Stimulated activated CD8-positive, alpha-beta memory T cell treated with anti-CD3 and anti-CD28 coated beads, Interleukin-15, amount 100 ng/mL, for 4 hours (primary cell): Measurements from ENCODE around the gene VIPR2.
"Not testable (repeated sequence)": the region's sequence is repeated elsewhere in the genome, so short reads cannot be mapped to it uniquely, and the experiment has no call there.

Experiments used
- DNase-seq, 2 donors: peaks; one replicate each; pipeline ENCODE4 v3.0.0-alpha.2; 2020; ENCODE audit warnings: low read depth in 2 of 2

The VIPR2 gene

DNA sequence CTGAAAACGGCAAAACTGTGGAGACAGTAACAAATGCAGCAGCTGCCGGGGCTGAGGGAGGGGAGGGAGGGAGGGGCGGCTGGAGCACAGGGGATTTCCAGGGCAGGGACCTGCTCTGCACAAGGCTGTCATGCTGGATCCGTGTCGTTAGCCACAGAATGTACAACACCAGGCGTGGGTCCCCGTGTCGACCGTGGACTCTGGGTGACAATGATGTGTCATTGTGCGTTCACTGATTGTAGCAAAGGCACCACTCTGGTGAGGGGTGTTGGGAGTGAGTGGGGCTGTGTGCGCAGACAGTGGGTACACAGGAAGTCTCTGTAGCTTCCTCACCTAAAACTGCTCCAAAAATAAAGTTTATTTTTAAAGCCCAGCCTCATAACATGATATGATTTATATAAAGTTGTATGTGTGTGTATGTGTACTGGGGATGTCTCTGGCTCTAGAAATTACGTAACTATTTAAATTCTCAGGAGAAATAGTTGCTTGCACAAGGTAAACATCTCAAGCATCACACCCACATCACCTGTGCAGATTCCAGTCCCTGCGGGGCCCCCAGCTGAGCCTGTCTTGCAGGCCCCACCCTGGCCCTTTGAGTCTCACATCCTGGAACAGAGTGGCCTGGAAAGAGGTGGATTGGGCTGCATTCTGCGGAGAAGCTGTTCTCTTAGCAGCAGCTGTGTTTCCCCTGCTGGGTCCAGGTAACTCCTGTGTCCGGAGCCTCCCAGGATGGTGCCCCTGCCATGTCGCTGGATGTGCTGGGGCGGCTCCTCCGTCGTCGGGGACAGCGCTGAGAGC lies 152.6 kb downstream of the VIPR2 start:
- no peak for DNase-seq

DNA sequence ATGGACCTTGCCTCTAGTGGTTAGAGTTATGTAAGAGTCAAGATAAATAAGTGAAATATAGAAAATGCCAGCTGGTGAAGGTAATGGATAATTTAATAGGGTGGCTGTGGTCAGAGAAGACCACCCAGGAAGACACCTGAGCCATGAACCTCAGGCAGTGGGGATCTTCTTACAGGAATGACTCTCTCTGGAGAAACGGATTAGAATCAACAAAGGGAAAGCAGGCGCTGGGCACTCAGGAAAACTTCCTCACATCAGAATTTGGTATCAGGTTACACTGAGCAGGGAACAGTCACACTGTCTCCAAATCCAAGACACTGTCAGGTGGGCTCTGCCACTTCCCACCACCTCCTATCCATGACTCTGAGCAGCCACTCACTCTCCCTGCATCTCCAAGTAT lies 155.7 kb downstream of the VIPR2 start:
- DNase-seq = no peak

DNA sequence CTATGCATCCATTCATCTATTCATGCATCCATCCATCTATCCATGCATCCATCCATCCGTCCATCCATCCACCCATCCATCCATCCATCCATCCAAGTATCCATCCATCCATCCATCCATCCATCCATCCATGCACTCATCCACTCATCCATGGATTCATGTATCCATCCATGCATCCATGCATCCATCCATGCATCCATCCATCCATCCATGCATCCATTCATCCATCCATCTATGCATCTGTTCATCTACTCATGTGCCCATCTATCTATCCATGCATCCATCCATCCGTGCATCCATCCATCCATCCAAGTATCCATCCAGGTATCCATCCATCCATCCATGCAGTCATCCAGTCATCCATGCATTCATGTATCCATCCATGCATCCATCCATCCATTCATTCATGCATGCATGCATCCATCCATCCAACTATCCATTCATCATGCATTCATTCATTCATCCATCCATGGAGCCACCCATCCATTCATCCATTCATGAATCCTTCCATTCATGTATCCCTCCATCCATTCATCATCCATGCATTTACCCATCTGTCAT lies 156.3 kb downstream of the VIPR2 start:
- DNase-seq = no peak

DNA sequence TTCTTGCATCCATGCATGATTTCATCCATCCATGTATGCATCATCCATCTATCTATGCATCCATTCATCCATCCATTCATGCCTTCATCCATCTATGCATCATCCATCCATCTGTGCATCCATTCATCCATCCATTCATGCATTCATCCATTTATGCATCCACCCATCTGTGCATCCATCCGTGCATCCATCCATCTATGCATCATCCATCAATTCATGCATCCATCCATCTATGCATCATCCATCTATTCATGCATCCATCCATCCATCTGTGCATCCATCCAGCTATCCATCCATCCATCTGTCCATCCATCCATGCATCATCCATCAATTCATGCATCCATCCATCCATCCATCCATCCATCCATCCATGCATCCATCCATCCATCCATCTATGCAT lies 157.0 kb downstream of the VIPR2 start:
- DNase-seq = no peak

DNA sequence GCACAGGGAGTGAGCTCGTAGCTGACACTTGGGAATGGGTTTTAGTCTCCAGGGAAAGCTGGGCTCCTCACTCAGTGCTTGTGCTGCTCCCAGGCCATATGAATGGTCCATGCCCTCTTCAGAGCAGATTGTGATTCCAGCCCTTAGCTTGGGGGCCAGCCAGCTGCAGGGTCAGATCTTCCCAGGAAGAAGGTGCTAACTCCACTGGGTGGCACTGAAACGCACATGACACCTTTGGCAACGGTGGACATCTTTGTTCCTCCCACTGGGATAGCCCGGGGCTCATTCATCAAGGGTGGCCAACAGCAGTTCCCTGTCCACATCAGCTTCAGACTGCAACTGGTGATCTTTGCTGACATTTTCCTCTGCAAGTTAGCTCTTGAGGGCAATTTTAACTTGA lies 159.1 kb downstream of the VIPR2 start:
- DNase-seq = no peak

DNA sequence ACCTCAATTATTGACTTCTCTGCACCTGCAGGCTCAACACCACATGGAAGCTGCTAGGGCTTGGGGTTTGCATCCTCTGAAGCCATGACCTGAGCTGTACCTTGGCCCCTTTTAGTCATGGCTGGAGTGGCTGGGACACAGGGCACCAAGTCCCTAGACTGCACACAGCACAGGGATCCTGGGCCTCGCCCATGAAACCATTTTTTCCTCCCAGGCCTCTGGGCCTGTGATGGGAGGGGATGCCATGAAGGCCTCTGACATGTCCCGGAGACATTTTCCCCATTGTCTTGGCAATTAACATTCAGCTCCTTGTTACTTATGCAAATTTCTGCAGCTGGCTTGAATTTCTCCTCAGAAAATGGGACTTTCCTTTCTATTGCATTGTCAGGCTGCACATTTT lies 160.7 kb downstream of the VIPR2 start:
- DNase-seq = not testable (repeated sequence)

DNA sequence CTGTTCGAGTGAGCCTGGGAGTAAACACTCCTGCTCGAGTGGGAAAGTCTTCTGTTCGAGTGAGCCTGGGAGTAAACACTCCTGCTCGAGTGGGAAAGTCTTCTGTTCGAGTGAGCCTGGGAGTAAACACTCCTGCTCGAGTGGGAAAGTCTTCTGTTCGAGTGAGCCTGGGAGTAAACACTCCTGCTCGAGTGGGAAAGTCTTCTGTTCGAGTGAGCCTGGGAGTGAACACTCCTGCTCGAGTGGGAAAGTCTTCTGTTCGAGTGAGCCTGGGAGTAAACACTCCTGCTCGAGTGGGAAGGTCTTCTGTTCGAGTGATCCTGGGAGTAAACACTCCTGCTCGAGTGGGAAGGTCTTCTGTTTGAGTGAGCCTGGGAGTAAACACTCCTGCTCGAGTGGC lies 162.6 kb downstream of the VIPR2 start:
- not testable (repeated sequence) for DNase-seq

DNA sequence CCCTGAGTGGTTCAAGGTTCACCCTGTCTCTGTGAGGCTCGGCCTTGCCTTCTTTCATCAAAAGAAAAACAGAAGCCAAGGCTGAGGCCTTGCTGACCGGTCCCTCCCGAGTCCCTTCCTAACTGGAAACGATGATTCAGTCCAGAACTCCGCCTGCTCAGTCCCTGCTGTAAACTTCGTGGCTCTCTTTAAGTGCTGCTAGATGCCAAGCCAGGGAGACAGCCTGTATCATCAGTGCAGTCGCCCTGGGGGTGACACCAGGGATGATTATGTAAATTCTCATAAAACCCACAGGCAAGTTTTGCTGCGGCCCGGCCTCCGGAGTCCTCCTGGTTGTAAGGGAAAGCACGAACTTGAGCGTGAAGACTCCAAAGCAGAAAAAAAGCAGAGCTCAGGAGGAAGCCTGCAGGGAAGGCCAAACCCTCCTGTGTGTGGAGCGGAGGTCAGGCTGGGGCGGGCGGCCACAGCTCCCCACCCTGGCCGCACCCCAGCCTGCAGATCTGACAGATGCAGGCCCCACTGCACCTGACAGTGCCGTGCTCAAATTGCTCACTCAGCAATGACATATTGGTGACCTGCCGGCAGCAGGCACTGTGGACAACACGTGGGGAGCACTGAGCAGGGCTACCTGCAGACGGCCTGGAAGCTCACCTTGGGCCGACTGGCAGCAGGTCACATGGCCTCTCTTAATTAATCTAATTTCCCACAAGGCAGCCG lies 164.9 kb downstream of the VIPR2 start:
- no peak for DNase-seq

DNA sequence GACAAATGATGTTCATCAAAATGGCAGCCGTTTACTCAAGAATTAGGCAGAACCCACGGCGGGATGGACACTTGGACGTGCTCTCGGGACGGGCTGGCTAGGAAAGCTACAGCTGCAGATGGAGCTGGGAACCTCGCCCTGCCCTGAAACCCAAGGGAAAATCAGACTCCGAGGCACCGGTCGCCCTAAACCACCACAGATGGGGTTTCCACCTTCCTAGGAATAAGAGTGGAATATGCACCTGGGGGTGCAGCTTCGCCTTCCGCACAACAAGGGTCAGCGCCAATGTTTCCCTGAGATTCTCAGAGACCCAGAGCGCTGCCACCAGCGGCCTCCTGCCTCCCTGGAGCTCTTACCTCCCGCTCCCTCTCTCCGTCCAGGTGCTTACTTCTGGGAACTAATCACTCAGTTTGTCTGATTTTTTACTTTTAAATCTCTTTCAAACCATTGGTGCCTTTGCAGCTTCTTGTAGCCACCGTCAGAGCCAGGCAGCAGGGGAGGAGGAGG lies 165.6 kb downstream of the VIPR2 start:
- DNase-seq = no peak
